Measurements from ENCODE around the gene PFKFB1.

PFKFB1 gene

DNA sequence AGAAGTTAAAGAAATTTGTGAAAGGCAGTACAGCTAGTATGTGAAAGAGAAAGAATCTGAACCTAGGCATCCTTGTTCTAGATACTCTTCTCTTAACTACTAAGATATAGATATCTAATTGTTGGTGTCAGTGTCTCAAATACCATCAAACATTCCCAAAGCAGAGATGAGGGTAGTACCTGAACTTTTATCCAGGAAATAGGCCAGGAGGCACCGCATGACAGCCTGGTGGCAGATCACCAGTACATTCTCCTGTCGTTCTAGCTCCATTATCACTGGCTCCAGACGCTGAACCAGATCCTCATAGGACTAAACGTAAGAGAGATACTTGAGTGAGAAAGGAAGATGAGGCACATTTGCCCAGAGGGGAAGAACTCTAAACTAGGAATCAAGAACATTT, 56.6 kb downstream of the PFKFB1 start:
- TF ChIP-seq, protein P1, sequence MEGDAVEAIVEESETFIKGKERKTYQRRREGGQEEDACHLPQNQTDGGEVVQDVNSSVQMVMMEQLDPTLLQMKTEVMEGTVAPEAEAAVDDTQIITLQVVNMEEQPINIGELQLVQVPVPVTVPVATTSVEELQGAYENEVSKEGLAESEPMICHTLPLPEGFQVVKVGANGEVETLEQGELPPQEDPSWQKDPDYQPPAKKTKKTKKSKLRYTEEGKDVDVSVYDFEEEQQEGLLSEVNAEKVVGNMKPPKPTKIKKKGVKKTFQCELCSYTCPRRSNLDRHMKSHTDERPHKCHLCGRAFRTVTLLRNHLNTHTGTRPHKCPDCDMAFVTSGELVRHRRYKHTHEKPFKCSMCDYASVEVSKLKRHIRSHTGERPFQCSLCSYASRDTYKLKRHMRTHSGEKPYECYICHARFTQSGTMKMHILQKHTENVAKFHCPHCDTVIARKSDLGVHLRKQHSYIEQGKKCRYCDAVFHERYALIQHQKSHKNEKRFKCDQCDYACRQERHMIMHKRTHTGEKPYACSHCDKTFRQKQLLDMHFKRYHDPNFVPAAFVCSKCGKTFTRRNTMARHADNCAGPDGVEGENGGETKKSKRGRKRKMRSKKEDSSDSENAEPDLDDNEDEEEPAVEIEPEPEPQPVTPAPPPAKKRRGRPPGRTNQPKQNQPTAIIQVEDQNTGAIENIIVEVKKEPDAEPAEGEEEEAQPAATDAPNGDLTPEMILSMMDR (IDR thresholded peaks at IDR 0.05; ENCODE audit: low read depth, low read length, missing control alignments), result no peak
- Histone ChIP-seq H3K4me3 (ENCODE audit: low read depth, low read length) (no peak overlapping the region), H3K27ac (no peak overlapping the region), H3K36me3 (replicated peaks) (no peaks in the 10 kb centered on the region), H3K27me3 (replicated peaks) (no peaks in the 10 kb centered on the region)
- in situ Hi-C loops (cut with HindIII; ENCODE audit: low pct_ligation_motif_present, low sequenced_read_pairs), result no loop called here
- DNase-seq, result no peak

GRCh38 chrX:54935306-54935705, 58.7 kb downstream of the PFKFB1 start:
- in situ Hi-C loops (cut with HindIII; ENCODE audit: low pct_ligation_motif_present, low sequenced_read_pairs), result no loop called here
- H3K36me3 ChIP-seq (replicated peaks), result no peaks in the 10 kb centered on the region
- no peak for DNase-seq
- no peak overlapping the region for H3K27ac ChIP-seq
- TF ChIP-seq, protein P1 (IDR thresholded peaks at IDR 0.05; ENCODE audit: low read depth, low read length, missing control alignments), result no peak
- H3K27me3 ChIP-seq (replicated peaks), result no peaks in the 10 kb centered on the region
- H3K4me3 ChIP-seq (ENCODE audit: low read depth, low read length), result no peak overlapping the region

- in situ Hi-C loops (cut with HindIII; ENCODE audit: low pct_ligation_motif_present, low sequenced_read_pairs), result no loop called here
- Histone ChIP-seq H3K4me3 (ENCODE audit: low read depth, low read length) (no peak overlapping the region), H3K27ac (no peak overlapping the region), H3K27me3 (replicated peaks) (no peaks in the 10 kb centered on the region), H3K36me3 (replicated peaks) (no peaks in the 10 kb centered on the region)
- DNase-seq, result no peak
- TF ChIP-seq, protein P1 (IDR thresholded peaks at IDR 0.05; ENCODE audit: low read depth, low read length, missing control alignments), result no peak
Measured at GRCh38 chrX:54934890-54935289, 59.1 kb downstream of the PFKFB1 start.

DNA sequence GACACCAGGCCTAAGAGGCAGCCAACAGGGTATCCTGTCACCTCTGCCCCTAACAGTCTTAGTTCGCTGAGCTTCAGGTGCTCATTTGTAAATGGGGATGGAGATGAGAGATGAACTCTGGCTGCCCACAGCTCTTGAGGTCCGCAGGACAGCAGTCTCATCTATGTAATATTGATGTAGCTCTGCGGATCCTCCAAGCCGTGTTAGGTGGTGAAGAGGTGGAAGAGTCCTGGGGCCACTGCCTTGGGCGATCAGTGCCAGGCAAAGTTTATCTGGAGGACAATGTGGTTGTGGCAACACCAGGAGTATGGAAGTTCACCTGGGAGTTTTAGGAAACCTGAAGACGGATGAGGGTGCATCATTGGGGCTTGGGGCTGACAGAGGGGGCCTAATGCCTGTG, 59.9 kb downstream of the PFKFB1 start:
- in situ Hi-C loops (cut with HindIII; ENCODE audit: low pct_ligation_motif_present, low sequenced_read_pairs), result no loop called here
- no peak for DNase-seq
- H3K4me3 ChIP-seq (ENCODE audit: low read depth, low read length), result no peak overlapping the region
- H3K36me3 ChIP-seq (replicated peaks), result no peaks in the 10 kb centered on the region
- TF ChIP-seq, protein P1 (IDR thresholded peaks at IDR 0.05; ENCODE audit: low read depth, low read length, missing control alignments), result no peak
- H3K27ac ChIP-seq, result no peak overlapping the region
- no peaks in the 10 kb centered on the region for H3K27me3 ChIP-seq (replicated peaks)

- in situ Hi-C loops (cut with HindIII; ENCODE audit: low pct_ligation_motif_present, low sequenced_read_pairs), result no loop called here
- Histone ChIP-seq H3K36me3 (replicated peaks) (no peaks in the 10 kb centered on the region), H3K27me3 (replicated peaks) (no peaks in the 10 kb centered on the region), H3K4me3 (ENCODE audit: low read depth, low read length) (no peak overlapping the region), H3K27ac (no peak overlapping the region)
- TF ChIP-seq, protein P1 (IDR thresholded peaks at IDR 0.05; ENCODE audit: low read depth, low read length, missing control alignments), result no peak
- no peak for DNase-seq
Measured at GRCh38 chrX:54933150-54933826, 60.7 kb downstream of the PFKFB1 start.

GRCh38 chrX:54931107-54931506, 62.9 kb downstream of the PFKFB1 start:
- peaks cover 2% of the 10 kb centered on the region for H3K36me3 ChIP-seq (replicated peaks)

More at GRCh38 chrX:54931107-54931506, 62.9 kb downstream of the PFKFB1 start:
- Histone ChIP-seq H3K27me3 (replicated peaks) (no peaks in the 10 kb centered on the region), H3K4me3 (ENCODE audit: low read depth, low read length) (no peak overlapping the region), H3K27ac (no peak overlapping the region)
- no peak for DNase-seq
- TF ChIP-seq, protein P1 (IDR thresholded peaks at IDR 0.05; ENCODE audit: low read depth, low read length, missing control alignments), result no peak
- in situ Hi-C loops (cut with HindIII; ENCODE audit: low pct_ligation_motif_present, low sequenced_read_pairs), result no loop called here

Data from brain microvascular endothelial cell (primary cell).